ENCODE results near the gene SEH1L.
"Not testable (repeated sequence)": the region's sequence is repeated elsewhere in the genome, so short reads cannot be mapped to it uniquely, and the experiment has no call there.

SEH1L gene, protein sequence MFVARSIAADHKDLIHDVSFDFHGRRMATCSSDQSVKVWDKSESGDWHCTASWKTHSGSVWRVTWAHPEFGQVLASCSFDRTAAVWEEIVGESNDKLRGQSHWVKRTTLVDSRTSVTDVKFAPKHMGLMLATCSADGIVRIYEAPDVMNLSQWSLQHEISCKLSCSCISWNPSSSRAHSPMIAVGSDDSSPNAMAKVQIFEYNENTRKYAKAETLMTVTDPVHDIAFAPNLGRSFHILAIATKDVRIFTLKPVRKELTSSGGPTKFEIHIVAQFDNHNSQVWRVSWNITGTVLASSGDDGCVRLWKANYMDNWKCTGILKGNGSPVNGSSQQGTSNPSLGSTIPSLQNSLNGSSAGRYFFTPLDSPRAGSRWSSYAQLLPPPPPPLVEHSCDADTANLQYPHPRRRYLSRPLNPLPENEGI

DNA sequence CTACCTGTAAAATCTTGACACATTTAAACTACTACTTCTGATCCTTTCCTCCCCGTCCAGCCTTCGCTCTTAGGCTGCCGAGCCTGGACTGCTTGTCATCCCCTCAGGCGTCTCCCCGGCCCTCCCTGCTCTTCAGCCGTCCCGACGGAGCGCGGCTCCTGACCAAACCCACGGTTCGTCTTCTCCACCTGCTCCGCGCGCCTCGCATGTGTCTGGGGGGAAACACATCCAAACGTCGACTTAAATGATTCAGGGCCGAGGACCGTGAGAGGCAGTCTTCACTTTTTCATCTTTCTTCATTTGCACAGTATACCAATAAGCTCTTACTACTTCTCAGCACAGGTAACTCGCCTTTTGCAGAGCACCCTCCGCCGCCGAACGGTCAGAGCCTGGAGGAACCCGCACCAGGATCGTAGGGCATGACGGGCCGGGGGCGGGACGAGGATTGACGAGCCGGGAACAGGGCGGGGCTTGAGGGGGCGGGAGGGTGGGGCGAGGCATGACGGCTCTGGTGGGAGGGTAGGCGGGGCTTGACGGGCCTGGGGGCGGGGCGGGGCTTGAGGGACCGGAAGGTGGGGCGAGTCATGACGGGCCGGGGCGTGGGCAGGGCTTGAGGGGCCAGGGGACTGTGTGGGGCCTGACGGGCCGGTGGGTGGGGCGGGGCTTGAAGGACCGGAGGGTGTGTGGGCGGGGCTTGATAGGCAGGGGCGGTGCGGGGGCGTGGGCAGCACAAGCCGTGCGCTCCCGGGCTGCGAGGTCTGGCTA is at the start of gene SEH1L:
Gene SEH1L, plus strand, starts transcription at position 727 of the 765 bp plus-strand sequence. CDS start 111 bp downstream, outside the sequence.
- DNase-seq: peak; percentile 99

DNA sequence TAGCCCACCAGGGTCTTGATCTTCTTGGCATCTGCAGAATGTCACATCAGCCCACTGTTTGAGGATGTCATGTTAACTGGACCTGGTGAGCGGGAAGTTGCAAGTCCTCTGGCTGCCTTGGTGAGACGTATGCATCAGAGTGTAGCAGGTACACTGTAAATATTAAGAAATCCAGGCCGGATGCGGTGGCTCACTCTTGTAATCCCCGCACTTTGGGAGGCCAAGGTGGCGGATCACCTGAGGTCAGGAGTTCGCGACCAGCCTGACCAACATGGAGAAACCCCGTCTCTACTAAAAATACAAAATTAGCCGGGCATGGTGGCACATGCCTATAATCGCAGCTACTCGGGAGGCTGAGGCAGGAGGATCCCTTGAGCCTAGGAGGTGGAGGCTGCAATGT is 46.6 kb upstream of the SEH1L start:
- DNase-seq: not testable (repeated sequence)

DNA sequence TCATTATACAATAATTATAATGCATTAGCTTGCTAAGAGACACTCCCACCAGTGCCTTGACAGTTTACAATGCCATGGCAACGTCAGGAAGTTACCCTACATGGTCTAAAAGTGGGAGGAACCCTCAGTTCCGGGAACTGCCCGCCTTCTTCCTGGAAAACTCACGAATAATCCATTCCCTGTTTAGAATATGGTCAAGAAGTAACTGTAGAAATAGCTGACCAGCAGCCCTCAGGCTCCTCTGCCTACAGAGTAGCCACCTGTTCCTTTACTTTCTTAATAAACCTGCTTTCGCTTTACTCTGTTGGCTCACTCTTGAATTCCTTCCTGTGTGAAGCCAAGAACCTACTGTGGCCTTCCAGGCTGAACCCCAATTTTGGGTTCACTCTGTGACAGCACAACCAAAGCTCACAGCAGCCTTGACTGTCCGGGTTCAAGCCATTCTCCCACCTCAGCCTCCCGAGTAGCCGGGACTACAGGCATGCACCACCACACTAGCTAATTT is 43.7 kb upstream of the SEH1L start:
- DNase-seq: no peak

DNA sequence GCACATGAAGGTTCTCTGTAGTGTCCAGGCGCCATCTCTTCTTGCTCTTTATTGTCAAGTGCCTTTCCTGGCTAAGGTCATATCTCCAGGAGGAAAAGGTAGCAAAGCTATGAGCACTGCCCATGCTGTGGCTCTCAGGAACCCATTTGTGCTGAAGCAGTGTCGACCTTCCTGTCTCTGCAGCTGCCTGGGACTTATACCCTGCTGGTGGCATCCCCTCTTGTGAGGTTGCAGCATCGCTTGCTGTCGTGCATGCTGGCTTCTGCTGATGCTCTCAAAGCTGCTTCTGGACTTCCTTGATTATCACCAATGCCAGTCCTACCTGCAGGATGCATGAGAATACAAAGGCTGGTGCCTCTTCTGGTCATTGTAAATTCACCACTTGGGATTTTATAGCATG is 41.7 kb upstream of the SEH1L start:
- DNase-seq: no peak

DNA sequence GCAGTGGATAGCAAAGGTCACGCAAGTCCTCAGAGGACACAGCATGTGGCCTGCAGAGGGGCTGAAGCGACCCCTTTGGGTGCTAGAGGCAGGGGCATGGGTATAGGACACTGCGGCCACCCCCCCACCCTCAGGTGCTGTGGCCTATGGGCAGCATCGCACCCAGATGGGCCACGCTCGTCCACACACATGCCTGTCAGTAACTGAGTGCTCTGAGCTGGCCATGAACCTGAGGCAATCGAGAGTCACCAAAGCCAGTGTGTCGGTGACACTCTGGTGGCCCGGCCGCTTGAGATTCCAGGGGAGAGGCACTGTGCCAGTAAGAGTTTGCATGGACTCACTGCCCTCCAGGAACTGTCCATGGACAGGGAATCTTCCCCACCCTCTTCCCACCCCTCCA is 41.0 kb upstream of the SEH1L start:
- no peak for DNase-seq

DNA sequence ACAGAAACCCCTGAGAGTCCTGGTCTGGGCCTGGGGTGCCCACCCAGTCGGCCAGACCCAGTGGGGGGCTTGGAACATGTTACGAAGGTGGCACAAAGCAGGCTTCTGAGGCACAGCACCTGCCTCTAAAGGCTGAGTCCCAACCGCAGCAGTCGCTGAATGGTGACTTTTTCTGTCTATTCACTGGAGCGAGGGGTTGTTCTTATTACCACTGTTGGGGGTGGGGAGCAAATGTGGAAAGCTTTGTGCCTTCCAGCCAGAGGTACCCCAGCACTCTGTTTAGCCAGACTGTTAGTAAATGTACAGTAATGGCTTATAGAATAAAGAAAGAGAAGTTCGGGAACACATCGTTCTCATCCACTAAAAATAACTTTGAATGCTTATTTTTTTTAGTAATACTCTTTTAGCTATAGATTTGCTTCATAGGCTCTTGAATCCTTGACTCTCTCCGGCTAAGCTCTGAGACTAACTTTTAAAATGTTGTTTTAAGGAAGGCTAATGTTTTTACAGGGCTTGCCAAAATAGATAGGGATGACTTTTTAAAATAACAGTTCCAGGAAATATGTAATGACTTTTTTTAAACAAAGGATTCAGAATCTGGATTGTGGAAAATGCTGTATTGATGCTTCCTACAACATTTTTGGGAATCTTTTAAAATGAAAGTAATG is 40.4 kb upstream of the SEH1L start:
- DNase-seq: no peak

DNA sequence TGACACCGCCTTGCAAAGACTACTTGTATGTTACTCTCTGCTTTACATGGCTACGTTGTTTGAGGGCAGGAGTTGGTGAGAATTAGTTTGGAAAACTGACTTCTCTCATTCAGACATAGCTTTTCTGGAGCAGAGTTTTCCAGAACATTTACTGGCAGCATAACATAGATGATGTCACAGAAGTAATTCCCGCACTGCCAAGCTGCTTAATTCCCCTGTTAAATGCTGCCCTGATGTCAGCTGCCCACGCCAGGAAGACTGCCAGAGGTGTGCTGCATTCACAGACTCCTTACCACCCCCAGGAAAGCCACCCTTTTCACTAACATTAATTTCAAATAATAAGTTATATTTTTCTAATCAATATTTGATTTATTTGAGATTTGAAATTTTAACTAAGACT is 39.1 kb upstream of the SEH1L start:
- no peak for DNase-seq

DNA sequence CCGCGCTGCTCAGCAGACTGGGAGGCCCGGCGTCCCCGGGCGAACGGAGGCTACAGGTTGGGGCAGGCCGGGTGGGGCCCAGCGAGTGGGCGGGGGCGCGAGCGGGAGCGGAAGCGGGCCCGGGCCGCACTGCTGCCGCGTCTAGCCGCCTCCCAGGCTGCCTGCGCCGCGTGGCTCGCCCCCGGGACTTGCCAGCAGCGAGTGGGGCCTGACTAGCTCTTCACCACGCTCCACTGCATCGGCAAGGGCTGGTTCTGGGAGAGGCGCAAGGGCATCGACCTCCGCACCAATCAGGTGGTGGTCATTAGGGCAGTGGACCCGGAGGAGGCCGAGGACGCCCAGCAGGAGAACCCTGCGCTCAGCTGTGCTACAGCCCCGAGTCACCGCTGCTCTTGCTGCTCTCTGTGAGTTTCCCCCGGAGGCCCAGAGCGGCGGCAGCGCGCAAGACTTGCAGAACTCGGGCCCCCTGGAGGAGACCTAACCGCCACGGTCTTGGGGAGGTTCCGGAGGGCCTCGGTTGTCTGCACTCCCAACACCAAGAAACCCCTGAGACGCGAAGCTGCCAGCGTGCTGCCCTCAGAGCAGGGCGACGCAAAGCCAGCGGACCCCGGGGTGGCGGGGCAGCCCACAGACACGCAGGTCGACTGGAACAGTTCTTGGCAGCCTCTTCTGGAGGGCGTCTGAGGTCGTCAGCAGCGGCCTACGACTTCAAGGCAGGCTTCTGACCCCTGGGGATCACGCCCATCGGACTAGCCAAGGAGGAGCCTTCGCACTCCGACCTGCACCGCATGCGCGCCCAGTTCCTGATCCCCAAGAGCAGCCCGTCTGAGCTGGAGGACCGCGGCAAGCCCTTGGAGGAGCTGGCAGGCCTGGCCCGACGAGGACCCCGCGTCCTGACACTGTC is 36.5 kb upstream of the SEH1L start:
- peak; percentile 45 for DNase-seq

DNA sequence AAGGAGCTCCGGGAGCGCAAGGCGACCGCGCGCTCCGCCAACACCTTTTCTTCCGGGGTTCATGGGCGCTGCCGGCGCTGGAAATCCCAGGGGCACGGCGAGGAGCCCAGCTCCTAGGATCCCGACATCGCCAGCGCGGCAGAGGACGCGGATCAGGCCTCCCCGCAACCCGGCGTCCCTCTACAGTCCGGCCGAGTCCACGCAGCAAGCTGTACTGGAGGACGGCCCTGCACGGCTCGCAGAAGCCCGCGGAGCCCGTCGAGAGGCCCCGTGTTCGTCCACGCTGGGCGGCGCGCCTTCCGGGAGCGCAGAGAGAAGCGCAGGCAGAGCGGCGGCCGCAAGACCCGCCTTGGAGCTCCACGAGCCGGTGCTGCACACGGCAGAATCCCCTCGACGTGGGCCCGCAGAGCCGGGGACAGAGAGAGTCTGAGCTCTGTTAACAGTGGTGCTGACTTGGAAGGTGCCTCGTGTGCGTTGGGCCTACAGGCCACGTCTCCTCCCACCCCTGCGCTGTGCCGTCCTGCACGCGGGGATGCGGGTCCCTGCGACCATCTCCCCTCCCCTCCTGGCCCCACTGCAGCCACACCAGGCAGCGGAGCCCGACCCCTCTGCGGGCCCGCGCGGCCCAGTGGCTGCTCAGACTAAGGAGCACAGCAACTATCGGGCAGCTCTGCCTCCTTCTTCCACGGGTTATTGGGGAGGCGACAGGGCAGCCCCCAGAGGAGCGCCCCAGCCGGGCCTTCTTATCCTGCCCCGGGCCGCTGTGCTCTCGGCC is 35.7 kb upstream of the SEH1L start:
- no peak for DNase-seq

DNA sequence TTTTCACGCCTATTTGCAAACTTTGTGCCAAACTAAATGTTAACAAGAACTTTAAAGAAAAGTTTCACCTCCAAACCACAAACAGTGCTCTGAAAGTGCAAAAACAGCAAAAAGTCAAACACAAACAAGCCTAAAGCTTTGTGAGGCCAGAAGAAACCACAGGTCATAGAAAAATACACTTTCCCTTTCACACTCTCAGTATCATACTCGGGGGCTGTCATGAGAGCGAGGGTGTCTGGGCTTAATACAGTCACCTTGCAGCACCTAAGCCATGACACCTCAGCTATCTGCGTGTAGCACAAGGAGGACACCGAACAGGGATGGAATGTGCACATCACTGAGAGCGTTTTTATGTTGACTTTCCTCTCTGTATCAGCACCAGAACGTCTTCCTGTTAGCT is 26.6 kb upstream of the SEH1L start:
- no peak for DNase-seq

DNA sequence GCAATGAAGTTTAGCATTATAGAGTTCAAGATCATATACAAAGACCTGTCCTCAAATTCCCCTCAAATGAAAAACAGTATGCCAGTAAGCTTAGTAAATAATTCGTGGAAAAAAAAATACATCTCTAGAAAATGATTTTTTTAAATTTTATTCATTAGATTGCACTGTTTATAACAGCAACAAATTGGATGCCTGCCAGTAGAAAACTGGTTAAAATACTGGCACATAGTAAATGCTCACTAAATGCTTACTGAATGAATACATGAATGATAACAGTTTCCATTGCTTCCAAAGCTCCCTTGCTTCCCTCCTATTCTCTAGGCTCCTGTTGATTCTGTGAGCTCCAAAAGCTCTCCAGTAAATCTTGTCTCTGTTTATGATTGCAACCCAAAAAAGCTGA is 25.5 kb upstream of the SEH1L start:
- no peak for DNase-seq

DNA sequence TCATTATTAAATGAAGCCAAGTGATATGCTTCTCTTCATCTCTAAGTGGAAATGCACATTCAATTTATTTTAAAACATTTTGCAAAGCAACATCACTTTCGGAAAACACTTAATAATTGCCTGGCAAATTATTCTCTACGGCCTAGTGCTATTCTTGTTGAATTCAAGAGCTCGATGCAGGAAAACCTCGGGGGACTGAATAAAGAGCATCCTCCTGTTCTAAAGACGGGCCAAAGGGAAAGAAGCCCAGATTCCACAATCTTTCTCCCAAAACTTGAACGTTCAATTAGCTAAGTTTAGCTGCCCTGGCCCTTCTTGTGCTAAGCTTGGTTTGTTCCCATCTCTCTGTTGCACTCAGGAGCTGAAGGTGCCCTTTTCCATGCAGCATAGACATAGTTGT is 23.2 kb upstream of the SEH1L start:
- no peak for DNase-seq

DNA sequence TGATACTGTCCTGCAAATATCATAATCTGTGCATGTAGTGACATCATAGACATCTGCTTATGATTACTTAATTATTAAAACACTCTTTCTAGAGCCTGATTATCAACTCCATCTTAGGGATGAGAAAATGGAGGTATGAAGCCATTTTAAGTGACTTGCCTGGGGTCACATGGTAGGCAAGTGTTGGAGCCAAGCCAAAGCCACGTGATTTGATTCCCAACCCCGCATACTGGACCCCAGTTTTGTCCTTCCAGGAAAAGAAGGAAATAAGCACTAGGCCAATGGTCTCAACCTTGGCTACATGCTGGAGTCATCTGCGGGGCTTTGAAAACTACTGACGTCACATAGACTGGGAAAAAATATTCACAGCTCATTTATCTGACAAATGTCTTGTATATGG is 19.6 kb upstream of the SEH1L start:
- DNase-seq: no peak

DNA sequence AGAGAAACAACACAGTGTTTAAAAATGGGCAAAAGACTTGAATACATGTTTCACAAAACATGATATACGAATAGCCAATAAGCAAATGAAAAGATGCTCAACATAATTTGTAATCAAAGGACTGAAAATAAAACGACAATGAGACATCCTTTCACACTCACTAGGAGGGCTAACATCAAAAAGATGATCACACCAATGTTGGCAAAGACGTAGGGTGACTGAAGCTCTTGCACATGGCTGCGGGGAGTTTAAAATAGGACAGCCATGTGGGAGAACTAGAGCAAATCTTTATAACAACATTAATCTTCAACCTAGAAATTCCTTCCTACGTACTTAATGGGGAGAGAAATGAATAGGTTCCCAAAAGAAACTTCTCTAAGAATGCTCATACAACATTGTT is 19.2 kb upstream of the SEH1L start:
- no peak for DNase-seq

DNA sequence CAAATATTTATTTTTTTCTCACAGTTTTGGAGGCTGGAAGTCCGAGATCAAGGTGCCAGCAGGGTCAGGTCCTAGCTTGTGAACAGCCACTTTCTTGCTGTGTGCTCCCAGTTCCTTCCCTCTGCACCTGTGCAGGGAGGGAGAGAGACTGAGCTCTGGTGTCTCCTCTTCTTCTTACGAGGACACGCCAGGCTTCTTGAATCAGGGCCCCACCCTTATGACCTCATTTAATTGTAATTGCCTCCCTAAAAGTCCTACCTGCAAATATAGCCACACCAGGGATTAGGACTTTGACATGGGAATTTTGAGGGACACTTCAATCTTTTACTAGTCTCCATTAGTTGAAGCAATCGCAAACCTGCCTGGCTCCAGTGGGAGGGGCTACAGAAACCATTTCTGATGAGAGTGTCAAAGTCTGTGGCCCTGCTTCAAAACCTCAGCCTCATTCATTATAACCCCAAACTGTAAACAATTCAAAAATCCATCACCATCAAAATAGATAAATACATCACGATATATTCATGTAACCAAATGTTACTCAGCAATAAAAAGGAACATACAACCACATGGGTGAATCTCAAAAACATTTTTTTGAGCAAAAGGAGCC is 18.2 kb upstream of the SEH1L start:
- no peak for DNase-seq

DNA sequence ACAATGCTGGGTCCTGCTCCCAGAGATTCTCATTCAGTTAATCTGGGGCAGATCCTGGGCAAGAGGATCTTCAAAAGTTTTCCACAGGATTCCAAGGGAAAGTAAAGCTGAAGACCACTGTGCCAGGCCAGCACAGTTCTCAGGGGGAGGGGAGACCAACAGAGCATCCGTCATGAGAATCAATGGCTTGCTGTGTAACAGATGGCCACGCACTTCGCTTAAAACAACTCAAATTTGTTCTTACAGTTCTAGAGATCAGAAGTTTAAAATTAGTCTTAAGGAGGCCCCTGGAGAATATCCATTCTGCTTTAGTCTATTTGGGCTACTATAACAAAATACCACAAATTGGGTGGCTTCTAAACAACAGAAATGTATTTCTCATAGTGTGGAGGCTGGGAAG is 17.4 kb upstream of the SEH1L start:
- no peak for DNase-seq

DNA sequence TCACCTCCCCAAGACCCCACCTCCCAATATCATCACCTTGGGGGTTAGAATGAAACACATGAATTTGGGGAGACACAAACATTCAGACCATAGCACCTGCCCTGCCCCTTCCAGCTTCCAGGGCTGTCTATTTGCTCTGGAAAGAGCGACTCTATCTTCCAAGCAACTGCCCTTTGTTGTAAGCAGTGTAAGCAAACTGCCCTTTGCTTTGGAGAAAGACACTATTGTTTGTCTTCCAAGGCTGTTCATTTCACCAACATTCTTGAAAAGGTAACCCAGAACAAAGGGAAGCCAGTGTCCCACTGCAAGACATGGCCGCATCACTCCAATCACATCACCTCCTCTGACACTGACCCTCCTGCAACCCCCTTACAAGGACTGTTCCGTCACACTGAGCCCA is 16.9 kb upstream of the SEH1L start:
- no peak for DNase-seq

DNA sequence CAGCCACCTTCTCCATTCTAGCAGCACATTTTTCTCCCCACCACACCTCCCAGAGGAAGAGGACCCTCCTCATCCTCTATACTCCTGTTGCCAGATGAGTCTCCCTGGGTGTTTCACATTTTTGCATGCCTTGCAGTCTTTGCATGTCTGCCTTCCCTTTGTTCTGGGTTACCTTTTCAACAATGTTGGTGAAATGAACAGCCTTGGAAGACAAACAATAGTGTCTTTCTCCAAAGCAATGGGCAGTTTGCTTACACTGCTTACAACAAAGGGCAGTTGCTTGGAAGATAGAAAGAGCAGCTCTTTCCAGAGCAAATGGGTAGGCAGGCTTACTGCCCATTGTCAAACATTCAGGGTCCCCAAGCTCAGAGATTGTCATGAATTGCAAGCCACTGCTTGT is 14.5 kb upstream of the SEH1L start:
- DNase-seq: no peak

DNA sequence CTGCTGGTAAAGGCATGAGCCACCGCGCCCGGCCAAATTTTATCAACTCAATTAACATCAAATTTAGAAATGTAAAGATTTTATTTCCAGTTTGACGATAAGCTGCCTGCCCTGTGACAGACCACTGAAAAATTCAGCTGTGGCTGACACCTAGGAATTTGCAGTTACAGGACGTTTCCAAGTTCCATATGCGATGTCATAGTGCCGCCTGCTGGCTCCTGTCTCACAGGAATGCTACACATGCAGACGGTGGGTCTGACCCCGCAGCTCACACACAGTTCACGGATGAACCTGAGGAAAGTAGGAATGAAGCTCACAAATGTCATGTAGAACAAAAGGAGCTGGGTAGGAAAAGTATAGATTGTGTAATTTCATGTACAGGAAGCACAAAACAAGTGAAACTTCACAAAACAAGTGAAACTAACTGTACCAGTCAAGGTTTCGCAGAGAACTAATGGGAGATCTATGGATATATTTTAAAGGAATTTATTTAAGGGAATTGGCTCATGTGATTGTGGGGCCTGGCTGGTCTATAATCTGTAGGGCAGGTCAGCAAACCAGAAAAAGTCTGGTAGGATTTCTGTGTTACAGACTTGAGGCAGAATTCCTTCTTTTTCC is 13.2 kb upstream of the SEH1L start:
- peak; percentile 77 for DNase-seq

DNA sequence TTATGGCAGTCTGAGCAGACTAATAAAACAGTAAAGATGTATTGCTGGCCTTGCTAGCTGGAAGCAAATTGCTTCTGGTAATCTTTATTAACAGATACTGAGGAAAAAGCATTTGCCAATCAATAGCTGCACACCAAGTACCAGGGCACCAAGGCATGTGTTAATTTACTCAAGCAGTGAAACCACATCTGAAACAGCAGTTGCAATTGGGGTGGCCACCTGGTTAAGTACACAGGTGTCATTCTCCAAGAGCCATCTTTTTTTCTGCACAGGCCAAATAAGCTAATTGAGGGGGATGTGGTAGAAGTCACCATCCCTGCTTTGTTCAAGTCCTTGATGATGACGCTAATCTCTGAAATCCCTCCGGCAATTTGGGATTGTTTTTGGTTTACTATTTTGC is 8.6 kb upstream of the SEH1L start:
- DNase-seq: no peak

DNA sequence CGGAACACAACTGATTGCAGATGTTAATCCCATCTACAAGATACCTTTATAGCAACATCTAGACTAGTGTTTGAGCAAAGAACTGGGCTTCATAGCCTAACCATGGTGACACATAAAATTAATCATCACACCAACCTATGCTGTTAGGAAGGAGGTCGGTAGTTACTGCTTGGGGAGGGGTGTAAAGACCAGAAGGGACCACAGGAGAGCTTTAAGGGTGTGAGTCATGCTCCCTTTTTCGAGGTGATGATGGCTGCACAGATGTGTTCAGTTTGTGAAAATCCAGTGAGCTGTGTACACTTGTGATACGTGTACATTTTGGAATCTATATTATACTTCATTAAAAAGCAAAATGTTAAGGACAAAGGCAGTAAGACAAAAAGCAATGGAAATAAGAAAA is 4.6 kb upstream of the SEH1L start:
- no peak for DNase-seq
